HepG2 (cell line): ENCODE results near the gene NACC2. TPM values are rescaled to one million over a fixed set of nuclear protein-coding genes. Genes with fewer than 3 reads are reported as not detected.

Experiments
- ARNT ChIP-seq: fragments of 450-650 bp; IDR thresholded peaks from 2 replicates; pipeline ENCODE4 v1.6.1; 2017
- ATF1 ChIP-seq: IDR thresholded peaks from 2 replicates; pipeline ENCODE4 v1.6.1; 2016; ENCODE audit warnings: mild to moderate bottlenecking, control low read depth
- DDIT3 ChIP-seq: sonication (generic); formaldehyde crosslinking; IDR thresholded peaks from 2 replicates; pipeline ENCODE4 v1.4.0; 2020; ENCODE audit warnings: mild to moderate bottlenecking, missing genetic modification reagents
- FLYWCH1 ChIP-seq: sonication (generic); formaldehyde crosslinking; IDR thresholded peaks from 2 replicates; pipeline ENCODE4 v1.8.1; 2023; ENCODE audit warnings: mild to moderate bottlenecking, missing genetic modification reagents
- MXD1 ChIP-seq: sonication (generic); formaldehyde crosslinking; IDR thresholded peaks from 2 replicates; pipeline ENCODE4 v1.4.0; 2020; ENCODE audit warnings: mild to moderate bottlenecking, missing genetic modification reagents
- POLR2A ChIP-seq, 2 experiments: IDR thresholded peaks; 2 replicates each; pipeline ENCODE4 v1.6.1; 2011; ENCODE audit warnings: low read depth in 2 of 2, low read length in 2 of 2, mild to moderate bottlenecking in 1 of 2, moderate library complexity in 1 of 2; ENCODE audit not compliant: insufficient read depth in 1 of 2
- POLR2AphosphoS2 ChIP-seq: IDR thresholded peaks from 2 replicates; pipeline ENCODE4 v1.6.1; 2011; ENCODE audit warnings: low read depth, low read length, improper control_type of control experiment
- PTBP1 ChIP-seq: fragments of 200-400 bp; formaldehyde crosslinking; IDR thresholded peaks from 2 replicates; pipeline ENCODE4 v1.6.1; 2018; ENCODE audit warnings: low read length, low read depth; ENCODE audit not compliant: poor library complexity, severe bottlenecking
- RBAK ChIP-seq: sonication (generic); formaldehyde crosslinking; IDR thresholded peaks from 2 replicates; pipeline ENCODE4 v1.5.1; 2020; ENCODE audit warnings: mild to moderate bottlenecking, missing genetic modification reagents
- RERE ChIP-seq: IDR thresholded peaks from 2 replicates; pipeline ENCODE4 v1.6.1; 2016; ENCODE audit warnings: low read depth, missing genetic modification reagents, missing compliant biosample characterization
- SIX1 ChIP-seq: sonication (generic); formaldehyde crosslinking; IDR thresholded peaks from 2 replicates; pipeline ENCODE4 v1.4.0; 2020; ENCODE audit warnings: missing genetic modification reagents, borderline replicate concordance
- SNAPC2 ChIP-seq: sonication (generic); formaldehyde crosslinking; IDR thresholded peaks from 2 replicates; pipeline ENCODE4 v1.8.1; 2022; ENCODE audit warnings: mild to moderate bottlenecking, missing genetic modification reagents
- YY1 ChIP-seq: IDR thresholded peaks from 2 replicates; pipeline ENCODE4 v1.6.1; 2011; ENCODE audit warnings: low read length, low read depth, moderate library complexity, mild to moderate bottlenecking; ENCODE audit not compliant: insufficient read depth, insufficient replicate concordance
- ZBTB33 ChIP-seq: sonication (generic); formaldehyde crosslinking; IDR thresholded peaks from 2 replicates; pipeline ENCODE4 v1.4.0; 2020; ENCODE audit warnings: missing genetic modification reagents
- ZC3H4 ChIP-seq: sonication (generic); formaldehyde crosslinking; IDR thresholded peaks from 2 replicates; pipeline ENCODE4 v1.4.0; 2020; ENCODE audit warnings: missing genetic modification reagents, borderline replicate concordance
- ZNF414 ChIP-seq: sonication (generic); formaldehyde crosslinking; IDR thresholded peaks from 2 replicates; pipeline ENCODE4 v1.5.0; 2020; ENCODE audit warnings: missing genetic modification reagents
- ZNF432 ChIP-seq: sonication (generic); formaldehyde crosslinking; IDR thresholded peaks from 2 replicates; pipeline ENCODE4 v1.5.0; 2020; ENCODE audit warnings: missing genetic modification reagents, mild to moderate bottlenecking, borderline replicate concordance
- ZNF510 ChIP-seq: sonication (generic); formaldehyde crosslinking; IDR thresholded peaks from 2 replicates; pipeline ENCODE4 v1.4.0; 2020; ENCODE audit warnings: low read depth, mild to moderate bottlenecking, missing genetic modification reagents
- ZNF550 ChIP-seq: sonication (generic); formaldehyde crosslinking; IDR thresholded peaks from 2 replicates; pipeline ENCODE4 v1.4.0; 2020; ENCODE audit warnings: mild to moderate bottlenecking, missing genetic modification reagents, borderline replicate concordance
- ZNF674 ChIP-seq: sonication (generic); formaldehyde crosslinking; IDR thresholded peaks from 2 replicates; pipeline ENCODE4 v1.5.0; 2020; ENCODE audit warnings: low read depth, mild to moderate bottlenecking, missing genetic modification reagents
- polyA plus RNA-seq, 8 experiments: library from polyadenylated mRNA; depleted of rRNA in 3 of 8; stranded (reverse) in 7 of 8; unstranded in 1 of 8; fragments of >200 nt; fragmentation: Illumina TruSeq in 4 of 8; extraction: Trizol in 4 of 8; gene quantifications; 2 replicates each; pipeline versions ENCODE4 v1.2.1 to v1.2.3, GENCODE V29; 2011 to 2016; ENCODE audit warnings: low read depth in 4 of 8, missing spikeins in 1 of 8, mixed read lengths in 1 of 8; ENCODE audit not compliant: insufficient read depth in 1 of 8
- total RNA-seq, 5 experiments: library from RNA; depleted of rRNA; stranded (reverse); fragments of >200 nt; fragmentation: Illumina TruSeq; extraction: Trizol; gene quantifications; 2 replicates each; pipeline ENCODE4 v1.2.3, GENCODE V29; 2016; ENCODE audit warnings: low read depth in 1 of 5

The NACC2 gene
- total and polyA plus RNA-seq, 2 of the 13 experiments (the other 11 are each of a cell fraction or from before 2014, with no cell fraction given): 5.9 to 12.3 TPM

GRCh38 chr9:135992486-135993408 is 102.3 kb downstream of the NACC2 start (continued):
- TF ChIP-seq ZNF432 (no peak), ZNF550 (CRISPR knock-in tag) (no peak), POLR2AphosphoS2 (no peak), PTBP1 (peak; percentile 38), ATF1 (CRISPR knock-in tag) (no peak), MXD1 (CRISPR knock-in tag) (peak; percentile 36; the same call in 1 of the 2 replicates), DDIT3 (no peak), ZNF674 (peak; percentile 22; the same call in 1 of the 2 replicates), RERE (CRISPR knock-in tag) (no peak), ZBTB33 (CRISPR knock-in tag) (0 out of 2 replicates have a peak, but pooled peaks have one; percentile 6), FLYWCH1 (no peak), ZC3H4 (CRISPR knock-in tag) (0 out of 2 replicates have a peak, but pooled peaks have one; percentile 70), ZNF510 (peak; percentile 73; the same call in 1 of the 2 replicates), ZNF414 (peak; percentile 71; the same call in 1 of the 2 replicates), SNAPC2 (CRISPR knock-in tag) (no peak; the same call in 1 of the 2 replicates), YY1 (peak; percentile 37), RBAK (CRISPR knock-in tag) (no peak), ARNT (no peak), POLR2A (IDR thresholded peaks at IDR 0.05; ENCODE audit: insufficient read depth in 1 of 2, low read depth in 2 of 2, low read length in 2 of 2) (peak in 1 of 2 experiments; percentile 65; a peak in 1 of 4 replicates), SIX1 (CRISPR knock-in tag) (no peak)
